RWPE1 (cell line): ENCODE data around the gene PDZK1.
A peak's percentile ranks its signal among the peaks of the same experiment; 100 is the strongest.
"Not testable (repeated sequence)": the region's sequence is repeated elsewhere in the genome, so short reads cannot be mapped to it uniquely, and the experiment has no call there.

Experiments used
- CTCF ChIA-PET: fragments of 350-600 bp; sonication (Branson Sonifier 250); formaldehyde crosslinking; extraction: SDS; loops from one replicate; lab custom pipeline; 2021; lab: Yijun Ruan, JAX
- POLR2A ChIA-PET: fragments of 400-600 bp; formaldehyde crosslinking; extraction: SDS; loops from one replicate; lab custom pipeline; 2020; ENCODE audit warnings: antibody characterized with exemption; ENCODE audit not compliant: low non-redundant PET; lab: Yijun Ruan, JAX
- DNase-seq: peaks from one replicate; pipeline ENCODE4 v3.0.0; 2012; ENCODE audit warnings: low spot score
- H3K27ac ChIP-seq: fragments of 450-650 bp; 2 replicates; pipeline ENCODE4 v1.5.1; 2017
- CTCF ChIP-seq: fragments of 450-650 bp; conservative IDR thresholded peaks from 2 replicates; pipeline ENCODE4 v1.5.1; 2017; ENCODE audit warnings: low read depth, mild to moderate bottlenecking

PDZK1 gene

GRCh38 chr1:145730900-145731299, 23.7 kb upstream of the PDZK1 start:
- no peak for TF ChIP-seq CTCF
- POLR2A ChIA-PET, result no interaction called here
- CTCF ChIA-PET, result no interaction called here
- DNase-seq, result no peak
- no peak overlapping the region for H3K27ac ChIP-seq

- POLR2A ChIA-PET, result no interaction called here
- no peak for TF ChIP-seq CTCF
These were observed 23.3 kb upstream of the PDZK1 start for GRCh38 chr1:145730467-145730866.

GRCh38 chr1:145729666-145730436, 22.7 kb upstream of the PDZK1 start:
- H3K27ac ChIP-seq, result no peak overlapping the region
- no peak for TF ChIP-seq CTCF
- ChIA-PET CTCF (no interaction called here), POLR2A (no interaction called here)
- no peak for DNase-seq

More at GRCh38 chr1:145730467-145730866, 23.3 kb upstream of the PDZK1 start:
- CTCF ChIA-PET, result no interaction called here
- DNase-seq, result no peak
- no peak overlapping the region for H3K27ac ChIP-seq

- no peak overlapping the region for H3K27ac ChIP-seq
- DNase-seq, result no peak
- POLR2A ChIA-PET, result no interaction called here
- TF ChIP-seq CTCF, result no peak
- CTCF ChIA-PET, result no interaction called here
These were observed 22.0 kb upstream of the PDZK1 start for GRCh38 chr1:145729196-145729595.

- CTCF ChIA-PET, H3K27ac ChIP-seq, DNase-seq, POLR2A ChIA-PET: not testable (repeated sequence)
These were observed 19.0 kb upstream of the PDZK1 start for GRCh38 chr1:145726193-145726592.

- no peak overlapping the region for H3K27ac ChIP-seq
- POLR2A ChIA-PET, result no interaction called here
These were observed 13.9 kb upstream of the PDZK1 start for GRCh38 chr1:145720878-145721671.

More at GRCh38 chr1:145720878-145721671, 13.9 kb upstream of the PDZK1 start:
- CTCF ChIA-PET, result interaction anchor here (0.6 to 1.8 kb wide), 10 partner anchors 11 to 103 kb away, joined by 3 to 5 read pairs (median 4); partner anchors contain the start of genes POLR3C and RNF115
- TF ChIP-seq CTCF, result peak; percentile 94
- DNase-seq, result peak; percentile 59
